Measurements from ENCODE around the gene GNA12. TPM values are rescaled to one million over a fixed set of nuclear protein-coding genes. Genes with fewer than 3 reads are reported as not detected.
"Not testable (repeated sequence)": the region's sequence is repeated elsewhere in the genome, so short reads cannot be mapped to it uniquely, and the experiment has no call there.

Gene GNA12
- total RNA-seq, 1 experiment from 2014 or later, result 25.7 TPM

GRCh38 chr7:2729031-2729892 is 114.8 kb downstream of the GNA12 start:
- DNase-seq (ENCODE audit: low read depth), result no peak

- DNase-seq (ENCODE audit: low read depth), result no peak
Measured at GRCh38 chr7:2728316-2729030, 115.6 kb downstream of the GNA12 start.

- DNase-seq (ENCODE audit: low read depth), result not testable (repeated sequence)
Measured at GRCh38 chr7:2727206-2727605, 116.9 kb downstream of the GNA12 start.

- DNase-seq (ENCODE audit: low read depth), result no peak
Measured at GRCh38 chr7:2726316-2727018, 117.6 kb downstream of the GNA12 start.

- no peak for DNase-seq (ENCODE audit: low read depth)
Measured at GRCh38 chr7:2725178-2726105, 118.7 kb downstream of the GNA12 start.

GRCh38 chr7:2724453-2725177 is 119.5 kb downstream of the GNA12 start:
- DNase-seq (ENCODE audit: low read depth), result no peak

- DNase-seq (ENCODE audit: low read depth), result not testable (repeated sequence)
Measured at GRCh38 chr7:2724036-2724435, 120.1 kb downstream of the GNA12 start.

GRCh38 chr7:2723138-2723850 is 120.8 kb downstream of the GNA12 start:
- no peak for DNase-seq (ENCODE audit: low read depth)

GRCh38 chr7:2722591-2722990 is 121.5 kb downstream of the GNA12 start:
- DNase-seq (ENCODE audit: low read depth), result no peak

GRCh38 chr7:2721842-2722241 is 122.3 kb downstream of the GNA12 start:
- no peak for DNase-seq (ENCODE audit: low read depth)

GRCh38 chr7:2720024-2720423 is 124.1 kb downstream of the GNA12 start:
- no peak for DNase-seq (ENCODE audit: low read depth)

GRCh38 chr7:2719007-2719406 is 125.1 kb downstream of the GNA12 start:
- DNase-seq (ENCODE audit: low read depth), result no peak

- no peak for DNase-seq (ENCODE audit: low read depth)
Measured at GRCh38 chr7:2718296-2718965, 125.7 kb downstream of the GNA12 start.

- no peak for DNase-seq (ENCODE audit: low read depth)
Measured at GRCh38 chr7:2717293-2718261, 126.5 kb downstream of the GNA12 start.

GRCh38 chr7:2716906-2717292 is 127.2 kb downstream of the GNA12 start:
- no peak for DNase-seq (ENCODE audit: low read depth)

GRCh38 chr7:2716488-2716887 is 127.6 kb downstream of the GNA12 start:
- no peak for DNase-seq (ENCODE audit: low read depth)

GRCh38 chr7:2715341-2716231 is 128.5 kb downstream of the GNA12 start:
- DNase-seq (ENCODE audit: low read depth), result no peak
